T-cell (primary cell): ENCODE measurements around the gene SLC9A9. TPM values are rescaled to one million over a fixed set of nuclear protein-coding genes. Genes with fewer than 3 reads are reported as not detected.

Source experiments
- ATAC-seq, 4 experiments: fragments of 200-7000 bp in 3 of 4; fragments of 150-1000 bp in 1 of 4; cut with Tn5 transposase; replicated peaks in 1 of 4; 1 replicate in 3 of 4; 2 replicates in 1 of 4; pipeline ENCODE4 v1.10.0; 2021; ENCODE audit warnings: moderate library complexity in 3 of 4, mild to moderate bottlenecking in 2 of 4, moderate number of reproducible peaks in 1 of 4
- CTCF ChIA-PET, 2 donors: fragments of 300-600 bp; sonication (Branson Sonifier 250); formaldehyde crosslinking; loops; one replicate each; lab custom pipeline; 2022; ENCODE audit warnings: antibody characterized with exemption in 2 of 2; lab: Charles Lee
- POLR2A ChIA-PET, 2 donors: fragments of 300-600 bp; sonication (Branson Sonifier 250); formaldehyde crosslinking; loops; one replicate each; lab custom pipeline; 2022; ENCODE audit warnings: antibody characterized with exemption in 2 of 2; lab: Charles Lee
- DNase-seq, 35 experiments: peaks; one replicate each; pipeline versions ENCODE4 v3.0.0 to v3.0.0-alpha.2; 2013 to 2023
- H3K27ac ChIP-seq: one replicate; pipeline ENCODE4 v1.5.1; 2013; ENCODE audit warnings: low read length
- H3K27me3 ChIP-seq, 2 experiments: replicated peaks in 1 of 2; 1 replicate in 1 of 2; 2 replicates in 1 of 2; pipeline versions ENCODE4 v1.6.1 to v1.7.0; 2013; ENCODE audit warnings: low read length in 1 of 2, mixed read lengths in 1 of 2; ENCODE audit not compliant: control insufficient read depth in 2 of 2, insufficient read depth in 2 of 2; ENCODE audit errors: extremely low read depth in 1 of 2
- H3K36me3 ChIP-seq, 2 donors: 1 replicate in 1 of 2; 2 replicates in 1 of 2; pipeline versions ENCODE4 v1.6.1 to v1.7.0; 2013; ENCODE audit warnings: low read length in 1 of 2; ENCODE audit not compliant: control insufficient read depth in 2 of 2, insufficient read depth in 1 of 2; ENCODE audit errors: extremely low read depth in 1 of 2
- H3K4me1 ChIP-seq, 2 experiments: 1 replicate in 1 of 2; 2 replicates in 1 of 2; pipeline versions ENCODE4 v1.6.1 to v1.7.0; 2013; ENCODE audit warnings: low read length in 2 of 2, mixed read lengths in 1 of 2; ENCODE audit not compliant: insufficient read depth in 2 of 2, control insufficient read depth in 1 of 2; ENCODE audit errors: extremely low read depth in 1 of 2
- H3K4me3 ChIP-seq, 2 donors: 1 replicate in 1 of 2; 2 replicates in 1 of 2; pipeline versions ENCODE4 v1.5.1 to v1.7.0; 2013; ENCODE audit warnings: mild to moderate bottlenecking in 2 of 2, low read length in 1 of 2, moderate library complexity in 1 of 2; ENCODE audit not compliant: control insufficient read depth in 1 of 2; ENCODE audit errors: extremely low read depth in 1 of 2
- H3K9me3 ChIP-seq: 2 replicates; pipeline ENCODE4 v1.7.0; 2013
- H3K27ac Mint-ChIP-seq, 2 donors: one replicate each; pipeline ENCODE4 v1.8.0; 2020 to 2021; ENCODE audit warnings: mild to moderate bottlenecking in 2 of 2, mixed read lengths in 2 of 2
- H3K27me3 Mint-ChIP-seq, 2 donors: one replicate each; pipeline ENCODE4 v1.8.0; 2021 to 2022; ENCODE audit warnings: mixed read lengths in 2 of 2
- H3K36me3 Mint-ChIP-seq: one replicate; pipeline ENCODE4 v1.8.0; 2021; ENCODE audit warnings: mixed read lengths
- H3K4me1 Mint-ChIP-seq, 3 donors: one replicate each; pipeline ENCODE4 v1.8.0; 2020 to 2022; ENCODE audit warnings: mixed read lengths in 3 of 3, mild to moderate bottlenecking in 1 of 3
- H3K4me3 Mint-ChIP-seq, 3 donors: one replicate each; pipeline ENCODE4 v1.8.0; 2020 to 2022; ENCODE audit warnings: mild to moderate bottlenecking in 3 of 3, mixed read lengths in 3 of 3, moderate library complexity in 3 of 3
- H3K9me3 Mint-ChIP-seq, 3 donors: one replicate each; pipeline ENCODE4 v1.8.0; 2020 to 2022; ENCODE audit warnings: mixed read lengths in 3 of 3
- WGBS: methylation state at CpG from one replicate; pipeline ENCODE4 v1.1.5; 2013; ENCODE audit warnings: missing lambda C conversion rate; ENCODE audit not compliant: insufficient coverage; 5-methylcytosine and 5-hydroxymethylcytosine counted together
- total RNA-seq, 35 experiments: library from RNA in 6 of 35; stranded (reverse) in 6 of 35; fragments of 120-200 nt in 1 of 35; gene quantifications; one replicate each; pipeline versions ENCODE4 v1.2.1 to v1.2.4 and lab custom pipeline; 2013 to 2026

The SLC9A9 gene
- total RNA-seq (10 to 100 TPM; 11.2 to 36.8 (median 17.8) TPM), total RNA-seq (lab: John Stamatoyannopoulos, UW) (1.0 to 29.8 (median 22.1) reads per million in 29 experiments)
- 29.5 TPM for total RNA-seq (2013)

DNA sequence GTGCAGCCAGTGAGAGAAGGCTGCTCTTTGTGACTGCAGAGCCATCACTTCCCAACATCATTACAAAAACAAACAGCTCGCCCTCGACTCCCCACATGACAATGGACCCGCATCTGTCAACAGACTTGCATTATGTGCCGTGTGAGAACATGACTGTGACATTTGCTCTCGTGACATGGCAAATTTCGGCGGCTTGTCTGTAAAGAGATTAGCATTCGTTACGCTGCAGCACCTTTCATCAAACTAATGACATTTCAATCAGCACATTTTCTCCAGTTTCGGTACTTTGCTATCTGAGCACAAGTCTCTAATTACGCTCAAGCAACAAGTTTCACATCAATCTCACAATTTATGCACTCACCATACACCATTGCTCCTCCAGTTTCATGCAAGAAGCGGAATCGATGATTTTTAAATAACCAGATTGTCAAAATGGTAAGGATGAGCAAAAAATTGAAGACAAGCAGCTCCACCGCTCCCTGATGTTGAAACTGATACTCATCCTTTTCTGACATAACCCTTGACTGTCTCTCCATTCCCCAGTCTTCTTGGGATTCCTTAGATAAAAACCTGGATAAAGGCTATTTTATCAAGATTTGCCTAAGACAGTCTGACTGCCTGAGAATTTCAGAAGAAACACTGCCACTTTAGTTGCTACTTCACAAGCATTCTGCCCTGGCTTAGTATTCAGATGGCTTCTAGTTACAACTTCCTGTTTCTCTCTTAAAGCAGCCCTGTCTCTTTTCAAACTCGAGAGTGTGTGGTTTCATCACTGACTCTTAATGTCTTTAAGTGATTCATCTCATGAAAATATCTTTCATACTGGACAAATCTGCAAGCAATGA lies at the start of gene SLC9A9:
TSS of gene SLC9A9 (minus strand) at position 682 of the 845 bp plus-strand sequence. CDS start at position 536, 146 bp downstream.
- CTCF ChIA-PET: interaction anchor here in 1 of 2 donors (1.0 kb wide), 2 partner anchors 23 to 124 kb away, joined by 3 read pairs; partner anchors contain the start of gene DIPK2A

DNA sequence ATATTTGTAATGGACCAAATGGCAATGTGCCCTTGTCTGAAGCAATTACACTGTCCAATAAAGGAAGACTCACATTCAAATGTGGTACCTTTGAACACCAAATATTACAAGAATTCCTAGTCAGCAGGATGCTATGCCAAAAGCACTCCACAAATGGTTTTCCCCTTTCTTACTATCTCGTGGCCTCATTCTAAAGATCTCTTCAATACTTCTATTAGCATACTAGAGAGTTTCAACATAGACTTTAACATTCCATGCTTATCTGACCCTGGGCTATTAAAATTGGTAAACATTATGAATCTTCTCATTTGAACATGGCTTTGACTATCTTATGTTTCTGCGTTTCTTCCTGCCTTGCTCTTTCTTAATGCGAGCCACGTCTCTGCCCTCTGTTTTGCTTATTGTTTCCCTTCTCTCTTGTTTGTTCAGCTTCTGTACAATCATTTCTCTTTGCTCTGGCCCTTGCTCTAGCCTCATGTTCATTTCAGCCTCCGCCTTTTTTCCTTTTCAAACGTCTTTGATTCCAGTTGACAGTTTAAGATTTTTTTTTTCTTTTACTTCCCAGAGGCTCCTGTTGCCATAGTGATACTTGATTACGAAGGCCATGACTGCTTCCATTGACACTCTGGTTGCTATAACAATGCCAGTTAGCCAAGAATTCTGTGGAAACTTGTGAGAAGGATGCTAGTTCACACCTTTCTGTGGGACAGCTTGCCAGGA lies 49.5 kb upstream of the SLC9A9 start:
- no peaks in the 10 kb centered on the region for H3K36me3 ChIP-seq
- DNase-seq (no peak), ATAC-seq (no peak)
- H3K36me3 Mint-ChIP-seq: no peaks in the 10 kb centered on the region
- ChIA-PET POLR2A (no interaction called here), CTCF (no interaction called here)
- H3K4me1 Mint-ChIP-seq: no peaks in the 10 kb centered on the region
- H3K9me3 Mint-ChIP-seq: no peaks in the 10 kb centered on the region
- H3K27ac ChIP-seq: no peak overlapping the region
- no peaks in the 10 kb centered on the region for H3K4me1 ChIP-seq
- H3K4me3 ChIP-seq: no peak overlapping the region
- H3K27me3 ChIP-seq: peaks cover 0 to 3% of the 10 kb centered on the region in 2 experiments
- H3K4me3 Mint-ChIP-seq: no peak overlapping the region
- H3K27ac Mint-ChIP-seq: no peak overlapping the region
- WGBS: 92% methylated on average over 4 of the region's 7 CpGs
- H3K27me3 Mint-ChIP-seq: peaks cover 6 to 11% of the 10 kb centered on the region in 2 donors
- no peaks in the 10 kb centered on the region for H3K9me3 ChIP-seq

More for the DNA sequence above, at the start of gene SLC9A9:
- Histone ChIP-seq H3K27me3 (no peaks in the 10 kb centered on the region), H3K36me3 (no peaks in the 10 kb centered on the region), H3K4me3 (peak within 1 kb of the TSS; percentile 67 to 88), H3K4me1 (peaks cover 5 to 17% of the 10 kb centered on the region in 2 experiments), H3K27ac (peak within 1 kb of the TSS; percentile 62), H3K9me3 (no peaks in the 10 kb centered on the region)
- DNase-seq (peak in 32 of 35 experiments; percentile 1 to 60 (median 18)), ATAC-seq (peak; percentile 84 to 94 (median 92))
- peaks cover 50 to 63% (median 59%) of the 10 kb centered on the region in 3 donors for H3K4me1 Mint-ChIP-seq
- H3K4me3 Mint-ChIP-seq: peak within 1 kb of the TSS; percentile 92 to 97 (median 92)
- H3K36me3 Mint-ChIP-seq: no peaks in the 10 kb centered on the region
- peak within 1 kb of the TSS; percentile 95 for H3K27ac Mint-ChIP-seq
- H3K27me3 Mint-ChIP-seq: no peaks in the 10 kb centered on the region
- WGBS: 0% methylated on average over 11 of the region's 15 CpGs
- no peaks in the 10 kb centered on the region for H3K9me3 Mint-ChIP-seq
- POLR2A ChIA-PET: interaction anchor here in 1 of 2 donors (1.3 kb wide), 1 partner anchor 124 kb away, joined by 3 read pairs; the partner anchor contains the start of gene DIPK2A

DNA sequence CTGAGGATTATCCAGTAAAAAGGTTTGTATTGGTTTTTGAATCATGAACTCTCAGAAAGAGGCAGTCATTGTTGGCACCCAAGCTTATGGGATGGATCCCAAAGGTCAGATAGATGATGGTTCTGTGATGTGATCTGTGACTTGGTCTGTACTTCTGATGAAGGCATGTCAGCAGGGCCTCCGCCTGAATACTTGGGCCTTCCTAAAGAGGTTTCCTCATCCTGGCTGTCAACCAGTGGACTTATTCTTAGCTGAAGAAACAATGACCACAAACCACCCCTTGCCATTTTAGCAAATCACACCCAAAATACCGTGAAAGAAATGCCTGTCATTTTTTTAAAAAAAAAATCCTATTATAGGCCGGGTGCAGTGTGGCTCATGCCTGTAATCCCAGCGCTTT lies 48.2 kb upstream of the SLC9A9 start:
- no peak overlapping the region for H3K27ac Mint-ChIP-seq
- no peaks in the 10 kb centered on the region for H3K4me1 Mint-ChIP-seq
- H3K4me3 ChIP-seq: no peak overlapping the region
- 83% methylated on average over 4 of the region's 4 CpGs for WGBS
- ChIA-PET CTCF (interaction anchor here (0.7 to 1.2 kb wide), 2 partner anchors 18 to 508 kb away, joined by 4 to 8 read pairs; no protein-coding TSS in a partner anchor), POLR2A (no interaction called here)
- no peak overlapping the region for H3K27ac ChIP-seq
- no peak overlapping the region for H3K4me3 Mint-ChIP-seq
- no peaks in the 10 kb centered on the region for H3K9me3 Mint-ChIP-seq
- H3K27me3 Mint-ChIP-seq: peaks cover 10 to 22% of the 10 kb centered on the region in 2 donors
- H3K27me3 ChIP-seq: peaks cover 0 to 7% of the 10 kb centered on the region in 2 experiments
- DNase-seq (no peak), ATAC-seq (no peak)
- H3K4me1 ChIP-seq: no peaks in the 10 kb centered on the region
- H3K36me3 ChIP-seq: no peaks in the 10 kb centered on the region
- no peaks in the 10 kb centered on the region for H3K9me3 ChIP-seq
- no peaks in the 10 kb centered on the region for H3K36me3 Mint-ChIP-seq

DNA sequence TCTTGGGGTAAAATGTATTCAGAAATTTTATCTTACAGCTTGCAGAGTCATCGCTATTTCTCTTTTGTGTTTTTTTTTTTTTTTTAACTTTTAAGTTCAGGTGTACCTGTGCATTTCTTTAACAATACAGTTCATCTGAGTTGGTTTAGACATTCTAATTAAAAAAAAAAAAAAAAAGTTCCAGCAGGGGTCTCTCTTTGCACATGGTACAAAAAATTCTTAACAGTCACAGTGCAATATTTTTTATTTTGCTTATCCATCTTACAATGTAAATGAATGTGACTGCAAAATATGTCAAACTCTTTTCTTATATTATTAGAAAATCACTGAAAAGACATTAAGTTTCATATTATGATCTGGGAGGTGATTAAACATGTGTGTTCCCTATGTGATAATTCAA lies 47.5 kb upstream of the SLC9A9 start:
- ChIA-PET CTCF (interaction anchor here (0.7 to 1.2 kb wide), 2 partner anchors 18 to 509 kb away, joined by 4 to 8 read pairs; no protein-coding TSS in a partner anchor), POLR2A (interaction anchor here in 1 of 2 donors (0.7 kb wide), 1 partner anchor 359 kb away, joined by 7 read pairs; no protein-coding TSS in a partner anchor)
- Histone ChIP-seq H3K4me1 (no peaks in the 10 kb centered on the region), H3K27ac (no peak overlapping the region), H3K27me3 (peaks cover 0 to 7% of the 10 kb centered on the region in 2 experiments), H3K36me3 (no peaks in the 10 kb centered on the region), H3K9me3 (no peaks in the 10 kb centered on the region), H3K4me3 (no peak overlapping the region)
- DNase-seq (no peak), ATAC-seq (no peak)
- Mint-ChIP-seq H3K4me1 (no peaks in the 10 kb centered on the region), H3K9me3 (no peaks in the 10 kb centered on the region), H3K27ac (no peak overlapping the region), H3K36me3 (no peaks in the 10 kb centered on the region), H3K4me3 (no peak overlapping the region), H3K27me3 (peaks cover 10 to 22% of the 10 kb centered on the region in 2 donors)
- WGBS: no CpG with 5 or more reads among the region's 1 CpG

DNA sequence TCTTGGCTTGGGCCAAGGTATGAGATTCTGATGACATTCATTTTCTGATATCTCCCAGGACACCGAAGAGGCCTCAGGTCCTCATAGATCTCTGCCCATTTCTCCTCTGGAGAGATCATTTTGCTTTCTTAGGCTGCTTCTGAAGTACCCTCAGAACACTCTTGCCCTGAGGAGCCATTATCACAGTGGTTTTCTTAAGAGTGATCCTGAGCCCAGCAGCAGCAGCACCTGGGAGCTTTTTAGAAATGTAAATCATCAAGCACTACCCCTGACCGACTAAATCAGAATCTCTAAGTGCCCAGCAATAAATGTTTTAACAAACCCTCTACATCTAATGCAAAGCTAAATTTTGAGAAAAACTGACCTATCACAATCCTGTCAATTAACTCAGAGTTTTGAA lies 40.6 kb upstream of the SLC9A9 start:
- no peak overlapping the region for H3K27ac Mint-ChIP-seq
- Histone ChIP-seq H3K27me3 (peaks cover 0 to 9% of the 10 kb centered on the region in 2 experiments), H3K9me3 (no peaks in the 10 kb centered on the region), H3K27ac (no peak overlapping the region), H3K36me3 (no peaks in the 10 kb centered on the region), H3K4me1 (no peaks in the 10 kb centered on the region), H3K4me3 (no peak overlapping the region)
- no peak overlapping the region for H3K4me3 Mint-ChIP-seq
- ChIA-PET POLR2A (no interaction called here), CTCF (no interaction called here)
- peaks cover 6 to 13% of the 10 kb centered on the region in 2 donors for H3K27me3 Mint-ChIP-seq
- ATAC-seq (no peak), DNase-seq (no peak)
- H3K4me1 Mint-ChIP-seq: no peaks in the 10 kb centered on the region
- WGBS: 83% methylated on average over 2 of the region's 2 CpGs
- H3K9me3 Mint-ChIP-seq: no peaks in the 10 kb centered on the region
- no peaks in the 10 kb centered on the region for H3K36me3 Mint-ChIP-seq

DNA sequence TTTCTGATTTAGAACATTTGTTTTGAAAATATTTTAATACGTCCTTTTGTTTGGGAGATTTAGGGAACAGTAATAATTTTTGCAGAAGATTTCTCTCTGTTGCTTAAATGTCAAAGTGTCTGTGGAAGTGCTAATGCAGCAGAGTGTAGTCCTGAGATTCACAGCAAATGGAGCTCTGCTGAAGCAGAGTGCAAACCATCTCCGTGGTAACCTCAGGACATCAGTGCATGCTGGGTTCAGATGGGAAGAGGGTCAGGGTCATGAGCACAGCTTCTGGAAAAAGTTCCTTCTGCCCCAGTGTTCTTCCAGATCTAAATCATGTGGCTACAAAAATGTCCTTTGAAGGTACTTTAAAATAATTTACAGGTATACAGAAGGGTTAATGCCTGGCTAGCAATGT lies 39.9 kb upstream of the SLC9A9 start:
- Mint-ChIP-seq H3K4me1 (no peaks in the 10 kb centered on the region), H3K4me3 (no peak overlapping the region), H3K27ac (no peak overlapping the region), H3K9me3 (no peaks in the 10 kb centered on the region), H3K36me3 (no peaks in the 10 kb centered on the region), H3K27me3 (peaks cover 6 to 13% of the 10 kb centered on the region in 2 donors)
- Histone ChIP-seq H3K4me1 (no peaks in the 10 kb centered on the region), H3K4me3 (no peak overlapping the region), H3K36me3 (no peaks in the 10 kb centered on the region), H3K9me3 (no peaks in the 10 kb centered on the region), H3K27me3 (peaks cover 0 to 9% of the 10 kb centered on the region in 2 experiments), H3K27ac (no peak overlapping the region)
- ChIA-PET CTCF (no interaction called here), POLR2A (no interaction called here)
- ATAC-seq: no peak
- no peak for DNase-seq
- WGBS: 100% methylated on average over 2 of the region's 2 CpGs
